ENCODE measurements around the gene CAPN12.

GRCh38 chr19:38759590-38760003, 15.3 kb upstream of the CAPN12 start:
- no peak for TF ChIP-seq CTCF (IDR thresholded peaks at IDR 0.05)
- no peak for TF ChIP-seq POLR2A (IDR thresholded peaks at IDR 0.05)
- TF ChIP-seq POLR2AphosphoS5 (IDR thresholded peaks at IDR 0.05), result no peak
